H1 (cell line): Measurements from ENCODE around the gene ZNF775. TPM values are rescaled to one million over a fixed set of nuclear protein-coding genes. Genes with fewer than 3 reads are reported as not detected.

Source experiments
- BCL11A ChIP-seq, 2 experiments: IDR thresholded peaks; one replicate each; pipeline ENCODE4 v1.6.1; 2011; ENCODE audit warnings: low read depth in 2 of 2, low read length in 2 of 2, mild to moderate bottlenecking in 2 of 2
- CBX8 ChIP-seq: fragments of 300-800, 300-1000 bp; sonication (generic); IDR thresholded peaks from 2 replicates; pipeline ENCODE4 v1.7.1; 2016; ENCODE audit warnings: low read depth, low read length, borderline replicate concordance
- CHD1 ChIP-seq: IDR thresholded peaks from 2 replicates; pipeline ENCODE4 v1.6.1; 2012; ENCODE audit warnings: low read depth, low read length, improper control_type of control experiment
- CTBP2 ChIP-seq: IDR thresholded peaks from 2 replicates; pipeline ENCODE4 v1.7.0; 2011; ENCODE audit warnings: borderline replicate concordance, mild to moderate bottlenecking, moderate library complexity, mixed read lengths, low read length; ENCODE audit not compliant: insufficient read depth, insufficient read length
- CTCF ChIP-seq, 3 experiments: IDR thresholded peaks; 1 replicate in 2 of 3; 2 replicates in 1 of 3; pipeline versions ENCODE4 v1.5.1 to v1.6.1; 2011; ENCODE audit warnings: low read length in 3 of 3, mild to moderate bottlenecking in 3 of 3, inconsistent platforms in 2 of 3, low read depth in 1 of 3, moderate library complexity in 1 of 3; ENCODE audit not compliant: insufficient read depth in 1 of 3; ENCODE audit errors: control extremely low read depth in 1 of 3
- HDAC6 ChIP-seq: IDR thresholded peaks from one replicate; pipeline ENCODE4 v1.7.1; 2012; ENCODE audit warnings: low read depth, mild to moderate bottlenecking, inconsistent platforms, low read length, moderate library complexity
- MAFK ChIP-seq: IDR thresholded peaks from 2 replicates; pipeline ENCODE4 v1.6.1; 2012; ENCODE audit warnings: low read depth, mild to moderate bottlenecking, improper control_type of control experiment, low read length
- POLR2AphosphoS5 ChIP-seq: IDR thresholded peaks from 2 replicates; pipeline ENCODE4 v1.6.1; 2011; ENCODE audit warnings: low read depth, low read length
- RAD21 ChIP-seq, 2 experiments: IDR thresholded peaks in 1 of 2; conservative IDR thresholded peaks in 1 of 2; 2 replicates each; pipeline ENCODE4 v1.6.1; 2011; ENCODE audit warnings: low read depth in 2 of 2, low read length in 2 of 2, improper control_type of control experiment in 1 of 2, inconsistent platforms in 1 of 2, mild to moderate bottlenecking in 1 of 2, moderate library complexity in 1 of 2
- RFX5 ChIP-seq: IDR thresholded peaks from 2 replicates; pipeline ENCODE4 v1.6.1; 2011; ENCODE audit warnings: low read depth, low read length, improper control_type of control experiment, borderline replicate concordance
- SIN3A ChIP-seq, 2 experiments: IDR thresholded peaks in 1 of 2; conservative IDR thresholded peaks in 1 of 2; 2 replicates each; pipeline ENCODE4 v1.6.1; 2011 to 2012; ENCODE audit warnings: low read length in 2 of 2, improper control_type of control experiment in 1 of 2, low read depth in 1 of 2, mild to moderate bottlenecking in 1 of 2
- TAF7 ChIP-seq: optimal IDR thresholded peaks from 2 replicates; pipeline ENCODE3; 2011; ENCODE audit warnings: low read depth, mild to moderate bottlenecking, inconsistent platforms, low read length, moderate library complexity, borderline replicate concordance
- TEAD4 ChIP-seq: IDR thresholded peaks from 2 replicates; pipeline ENCODE4 v1.6.1; 2012; ENCODE audit warnings: low read depth, low read length, inconsistent platforms, mixed read lengths
- YY1 ChIP-seq: IDR thresholded peaks from 2 replicates; pipeline ENCODE4 v1.6.1; 2011; ENCODE audit warnings: low read depth, mild to moderate bottlenecking, low read length
- ZNF274 ChIP-seq: IDR thresholded peaks from 2 replicates; pipeline ENCODE4 v1.7.0; 2012; ENCODE audit warnings: low read length, borderline replicate concordance; ENCODE audit errors: extremely low read depth
- polyA plus RNA-seq, 7 experiments: library from polyadenylated mRNA; depleted of rRNA in 3 of 7; stranded (reverse) in 5 of 7; unstranded in 2 of 7; fragments of >200 nt in 5 of 7; fragments of 200-250 nt in 2 of 7; gene quantifications; 1 replicate in 5 of 7; 2 replicates in 1 of 7; 4 replicates in 1 of 7; pipeline versions ENCODE4 v1.2.1 to v1.2.3, GENCODE V29; 2011 to 2013; ENCODE audit warnings: missing spikeins in 2 of 7, mixed read lengths in 2 of 7
- total RNA-seq: library from RNA; stranded (reverse); fragmentation: NEBNext Ultra II Directional; extraction: Animal tissue kit (Norgen Biotek cat#: 25700); gene quantifications from 2 replicates; pipeline ENCODE4 v1.2.1, GENCODE V29; 2021
- TF ChIP-seq, protein P1 (sequence below): IDR thresholded peaks from 2 replicates; pipeline ENCODE4 v1.6.1; 2012; ENCODE audit warnings: low read length, inconsistent platforms
- TF ChIP-seq, protein P2 (sequence below): IDR thresholded peaks from 2 replicates; pipeline ENCODE4 v1.6.1; 2011; ENCODE audit warnings: low read depth, mild to moderate bottlenecking, low read length; ENCODE audit not compliant: insufficient read depth

ZNF775 gene
- total and polyA plus RNA-seq, 2 of the 8 experiments (the other 6 are each of a cell fraction or from before 2014, with no cell fraction given): 13.6 to 21.5 TPM

- TF ChIP-seq CTBP2: peak; percentile 57
- peak; percentile 13 to 38; a peak in 2 of 4 replicates for TF ChIP-seq RAD21 (IDR thresholded peaks at IDR 0.05 in 1 of 2, conservative IDR thresholded peaks at IDR 0.05 in 1 of 2; ENCODE audit: low read depth in 2 of 2, low read length in 2 of 2)
- TF ChIP-seq ZNF274: no peak
- no peak for TF ChIP-seq TEAD4
- no peak for TF ChIP-seq HDAC6
- TF ChIP-seq, protein P1, sequence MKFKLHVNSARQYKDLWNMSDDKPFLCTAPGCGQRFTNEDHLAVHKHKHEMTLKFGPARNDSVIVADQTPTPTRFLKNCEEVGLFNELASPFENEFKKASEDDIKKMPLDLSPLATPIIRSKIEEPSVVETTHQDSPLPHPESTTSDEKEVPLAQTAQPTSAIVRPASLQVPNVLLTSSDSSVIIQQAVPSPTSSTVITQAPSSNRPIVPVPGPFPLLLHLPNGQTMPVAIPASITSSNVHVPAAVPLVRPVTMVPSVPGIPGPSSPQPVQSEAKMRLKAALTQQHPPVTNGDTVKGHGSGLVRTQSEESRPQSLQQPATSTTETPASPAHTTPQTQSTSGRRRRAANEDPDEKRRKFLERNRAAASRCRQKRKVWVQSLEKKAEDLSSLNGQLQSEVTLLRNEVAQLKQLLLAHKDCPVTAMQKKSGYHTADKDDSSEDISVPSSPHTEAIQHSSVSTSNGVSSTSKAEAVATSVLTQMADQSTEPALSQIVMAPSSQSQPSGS: no peak
- peak in 2 of 3 experiments; percentile 5 to 18; a peak in 1 of 4 replicates for TF ChIP-seq CTCF (IDR thresholded peaks at IDR 0.05; ENCODE audit: control extremely low read depth in 1 of 3, insufficient read depth in 1 of 3, low read depth in 1 of 3, low read length in 3 of 3)
- no peak for TF ChIP-seq CHD1
- no peak for TF ChIP-seq CBX8
- 0 out of 2 replicates have a peak, but pooled peaks have one; percentile 31 for TF ChIP-seq YY1
- no peak for TF ChIP-seq MAFK
- TF ChIP-seq, protein P2, sequence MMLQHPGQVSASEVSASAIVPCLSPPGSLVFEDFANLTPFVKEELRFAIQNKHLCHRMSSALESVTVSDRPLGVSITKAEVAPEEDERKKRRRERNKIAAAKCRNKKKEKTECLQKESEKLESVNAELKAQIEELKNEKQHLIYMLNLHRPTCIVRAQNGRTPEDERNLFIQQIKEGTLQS: no peak
- no peak for TF ChIP-seq POLR2AphosphoS5
- no peak for TF ChIP-seq TAF7
- TF ChIP-seq RFX5: no peak
- TF ChIP-seq SIN3A (conservative IDR thresholded peaks at IDR 0.05 in 1 of 2, IDR thresholded peaks at IDR 0.05 in 1 of 2; ENCODE audit: low read depth in 1 of 2, low read length in 2 of 2): peak in 1 of 2 experiments; percentile 75; a peak in 1 of 4 replicates
- no peak for TF ChIP-seq BCL11A (IDR thresholded peaks at IDR 0.05; ENCODE audit: low read depth in 2 of 2, low read length in 2 of 2)
Measured at GRCh38 chr7:150329331-150330120, 49.6 kb upstream of the ZNF775 start (continued).
